Measurements from ENCODE around the gene SFXN1. TPM values are rescaled to one million over a fixed set of nuclear protein-coding genes. Genes with fewer than 3 reads are reported as not detected.

The SFXN1 gene
- total RNA-seq, 1 donor from 2014 or later = 84.3 TPM

DNA sequence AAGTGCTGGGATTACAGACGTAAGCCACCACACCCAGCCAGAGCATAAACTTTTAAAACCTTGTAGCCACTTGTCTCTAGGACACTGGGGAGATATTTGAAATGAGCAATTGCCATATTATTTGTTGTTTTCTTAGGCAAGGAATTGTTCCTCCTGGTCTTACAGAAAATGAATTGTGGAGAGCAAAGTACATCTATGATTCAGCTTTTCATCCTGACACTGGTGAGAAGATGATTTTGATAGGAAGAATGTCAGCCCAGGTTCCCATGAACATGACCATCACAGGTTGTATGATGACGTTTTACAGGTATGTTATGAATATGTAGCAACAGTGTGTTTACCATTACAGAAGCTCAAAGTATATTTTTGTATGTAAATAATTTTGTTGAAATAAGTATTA lies 30.5 kb downstream of the SFXN1 start:
- Mint-ChIP-seq H3K27ac (no peak overlapping the region), H3K9me3 (no peaks in the 10 kb centered on the region), H3K36me3 (peaks cover 39% of the 10 kb centered on the region), H3K4me3 (no peak overlapping the region), H3K4me1 (ENCODE audit: unreplicated experiment) (no peaks in the 10 kb centered on the region), H3K27me3 (no peaks in the 10 kb centered on the region)
- TF ChIP-seq, protein P1, sequence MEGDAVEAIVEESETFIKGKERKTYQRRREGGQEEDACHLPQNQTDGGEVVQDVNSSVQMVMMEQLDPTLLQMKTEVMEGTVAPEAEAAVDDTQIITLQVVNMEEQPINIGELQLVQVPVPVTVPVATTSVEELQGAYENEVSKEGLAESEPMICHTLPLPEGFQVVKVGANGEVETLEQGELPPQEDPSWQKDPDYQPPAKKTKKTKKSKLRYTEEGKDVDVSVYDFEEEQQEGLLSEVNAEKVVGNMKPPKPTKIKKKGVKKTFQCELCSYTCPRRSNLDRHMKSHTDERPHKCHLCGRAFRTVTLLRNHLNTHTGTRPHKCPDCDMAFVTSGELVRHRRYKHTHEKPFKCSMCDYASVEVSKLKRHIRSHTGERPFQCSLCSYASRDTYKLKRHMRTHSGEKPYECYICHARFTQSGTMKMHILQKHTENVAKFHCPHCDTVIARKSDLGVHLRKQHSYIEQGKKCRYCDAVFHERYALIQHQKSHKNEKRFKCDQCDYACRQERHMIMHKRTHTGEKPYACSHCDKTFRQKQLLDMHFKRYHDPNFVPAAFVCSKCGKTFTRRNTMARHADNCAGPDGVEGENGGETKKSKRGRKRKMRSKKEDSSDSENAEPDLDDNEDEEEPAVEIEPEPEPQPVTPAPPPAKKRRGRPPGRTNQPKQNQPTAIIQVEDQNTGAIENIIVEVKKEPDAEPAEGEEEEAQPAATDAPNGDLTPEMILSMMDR (conservative IDR thresholded peaks at IDR 0.05) = no peak
- DNase-seq (ENCODE audit: extremely low spot score, unreplicated experiment) = no peak

DNA sequence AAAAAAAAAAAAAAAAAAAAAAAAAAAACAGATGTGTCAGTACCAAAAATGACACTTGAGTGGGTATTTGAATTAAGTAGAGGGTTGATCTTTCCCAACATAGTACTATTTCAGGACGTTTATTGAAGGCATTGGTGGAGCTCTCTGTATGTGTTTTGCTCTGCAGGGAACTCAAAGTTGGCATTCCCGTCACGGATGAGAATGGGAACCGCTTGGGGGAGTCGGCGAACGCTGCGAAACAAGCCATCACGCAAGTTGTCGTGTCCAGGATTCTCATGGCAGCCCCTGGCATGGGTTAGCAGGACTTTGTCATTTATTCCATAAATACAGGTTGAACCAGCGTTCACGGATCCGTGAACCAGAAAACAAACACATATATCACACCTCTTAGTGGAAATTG lies 34.9 kb downstream of the SFXN1 start:
- Mint-ChIP-seq H3K27me3 (no peaks in the 10 kb centered on the region), H3K4me3 (no peak overlapping the region), H3K4me1 (ENCODE audit: unreplicated experiment) (no peaks in the 10 kb centered on the region), H3K9me3 (no peaks in the 10 kb centered on the region), H3K27ac (no peak overlapping the region), H3K36me3 (peaks cover 50% of the 10 kb centered on the region)
- TF ChIP-seq, protein P1 (conservative IDR thresholded peaks at IDR 0.05) = no peak
- no peak for DNase-seq (ENCODE audit: extremely low spot score, unreplicated experiment)

DNA sequence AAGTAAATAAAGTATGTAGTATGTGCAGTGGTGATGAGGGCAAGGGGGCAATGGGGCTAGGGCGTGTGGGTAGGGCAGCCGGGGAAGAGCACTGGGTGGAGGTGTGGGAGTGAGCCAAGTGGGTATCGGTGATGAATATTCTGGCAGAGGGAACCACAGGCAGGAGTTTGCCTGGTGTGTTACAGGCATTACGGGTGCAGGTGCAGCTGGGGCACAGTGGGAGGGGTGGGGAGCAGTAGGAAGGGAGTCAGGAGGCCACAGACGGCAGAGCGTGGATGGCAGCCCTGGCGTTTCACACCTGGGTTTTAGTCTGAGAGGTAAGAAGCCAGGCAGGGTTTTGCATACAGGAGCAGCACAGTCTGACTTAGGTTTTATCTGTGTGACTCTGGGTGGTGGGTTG lies 35.4 kb downstream of the SFXN1 start:
- H3K9me3 Mint-ChIP-seq = no peaks in the 10 kb centered on the region
- no peak overlapping the region for H3K27ac Mint-ChIP-seq
- H3K36me3 Mint-ChIP-seq = peaks cover 53% of the 10 kb centered on the region
- DNase-seq (ENCODE audit: extremely low spot score, unreplicated experiment) = no peak
- no peaks in the 10 kb centered on the region for H3K27me3 Mint-ChIP-seq
- H3K4me3 Mint-ChIP-seq = no peak overlapping the region
- no peaks in the 10 kb centered on the region for H3K4me1 Mint-ChIP-seq (ENCODE audit: unreplicated experiment)
- TF ChIP-seq, protein P1 (conservative IDR thresholded peaks at IDR 0.05) = no peak

DNA sequence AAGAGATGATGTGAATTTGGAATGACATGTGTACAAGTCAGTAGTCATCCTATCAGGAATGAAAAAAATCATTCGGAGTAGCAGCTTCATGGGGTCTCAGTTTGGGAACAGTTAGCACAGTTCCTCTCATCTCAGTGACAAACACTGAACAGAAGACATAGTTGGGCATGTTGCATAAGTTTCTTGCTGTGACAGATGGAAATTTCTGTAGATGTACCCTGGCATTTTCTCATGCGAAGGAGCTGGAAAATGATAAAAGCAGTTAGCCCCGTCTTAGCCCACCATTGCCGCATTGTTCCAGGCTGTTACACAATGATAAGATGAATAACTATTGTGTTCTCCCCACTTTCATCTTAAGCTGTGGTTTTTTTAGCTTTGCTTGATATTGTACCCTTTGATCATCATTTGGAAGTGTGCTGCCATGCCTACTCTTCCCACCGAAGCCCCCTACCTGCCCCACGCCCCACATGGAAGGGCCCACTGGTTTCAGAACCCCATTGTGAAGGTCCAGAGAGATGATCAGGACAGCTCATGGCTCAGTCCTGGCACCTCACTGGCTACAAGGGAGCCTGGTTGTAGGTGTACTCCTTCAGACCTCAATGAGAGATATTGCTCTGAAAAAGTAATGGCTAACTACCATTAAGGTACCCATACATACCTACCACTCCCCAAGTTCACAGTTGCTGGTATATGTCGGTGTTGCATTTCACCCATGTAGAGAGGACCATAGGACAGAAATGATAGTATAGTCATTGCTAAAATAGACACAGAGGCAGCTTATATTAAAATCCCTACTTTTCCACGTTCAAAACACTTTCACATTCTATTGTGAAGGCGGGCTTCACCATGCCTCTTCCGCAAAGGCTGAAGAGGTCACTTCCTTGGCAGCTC lies 38.8 kb downstream of the SFXN1 start:
- Mint-ChIP-seq H3K9me3 (no peaks in the 10 kb centered on the region), H3K4me3 (no peak overlapping the region), H3K36me3 (peaks cover 54% of the 10 kb centered on the region), H3K27me3 (no peaks in the 10 kb centered on the region), H3K27ac (no peak overlapping the region), H3K4me1 (ENCODE audit: unreplicated experiment) (no peaks in the 10 kb centered on the region)
- no peak for DNase-seq (ENCODE audit: extremely low spot score, unreplicated experiment)
- TF ChIP-seq, protein P1 (conservative IDR thresholded peaks at IDR 0.05) = no peak

DNA sequence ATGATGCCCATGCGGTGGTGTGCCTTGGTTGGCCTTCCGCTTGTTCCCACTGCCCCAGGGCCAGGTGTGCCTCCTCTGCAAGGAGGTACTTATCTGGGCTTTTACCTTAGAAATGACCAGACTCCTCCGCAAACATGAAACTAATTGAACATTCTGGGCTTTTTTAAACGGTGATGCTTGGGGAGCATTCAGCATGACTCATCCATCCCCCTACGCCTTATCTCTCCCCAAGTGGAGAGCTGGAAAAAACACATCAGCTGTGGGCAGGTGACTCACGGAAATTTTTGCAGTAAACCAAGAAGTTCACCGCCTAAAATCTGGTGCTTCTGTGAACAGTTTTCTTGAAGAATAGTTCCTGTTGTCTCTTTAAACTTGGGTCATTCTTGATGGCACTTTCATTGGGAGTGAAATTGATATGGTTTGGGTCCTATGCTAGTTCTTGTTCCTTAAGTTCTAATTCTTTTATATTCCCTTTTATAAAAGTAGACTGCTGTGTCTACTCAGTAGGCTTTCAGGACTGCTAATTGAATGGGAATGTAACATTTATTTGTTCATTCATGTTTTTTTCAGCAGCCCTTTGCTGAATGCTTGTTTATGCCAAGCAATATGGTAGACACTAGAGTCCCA lies 39.6 kb downstream of the SFXN1 start:
- no peaks in the 10 kb centered on the region for H3K9me3 Mint-ChIP-seq
- no peak for DNase-seq (ENCODE audit: extremely low spot score, unreplicated experiment)
- TF ChIP-seq, protein P1 (conservative IDR thresholded peaks at IDR 0.05) = no peak
- no peak overlapping the region for H3K27ac Mint-ChIP-seq
- peaks cover 54% of the 10 kb centered on the region for H3K36me3 Mint-ChIP-seq
- no peaks in the 10 kb centered on the region for H3K27me3 Mint-ChIP-seq
- H3K4me3 Mint-ChIP-seq = no peak overlapping the region
- no peaks in the 10 kb centered on the region for H3K4me1 Mint-ChIP-seq (ENCODE audit: unreplicated experiment)

All from type B pancreatic cell (in vitro differentiated cells).